ENCODE results near the gene GALNT7.

GALNT7 gene

DNA sequence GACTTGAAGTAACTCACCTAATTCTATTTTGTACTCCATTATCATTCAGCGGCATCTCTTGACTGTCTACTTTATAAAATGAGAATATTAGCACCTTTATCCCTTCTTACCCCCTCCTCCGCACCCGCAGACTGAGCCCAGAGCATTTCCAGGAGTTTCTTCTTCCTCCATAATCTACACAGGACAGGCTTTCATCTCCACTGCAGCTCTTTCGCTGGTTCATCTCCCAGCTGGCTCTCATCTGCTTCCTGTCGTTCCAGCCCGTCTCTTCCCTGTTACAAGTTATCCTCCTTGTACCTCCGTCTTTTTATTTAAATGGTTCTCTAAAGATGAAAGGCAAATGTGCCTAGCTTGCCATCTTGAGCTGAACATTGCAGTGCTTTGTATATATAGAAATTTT is 39.8 kb downstream of the GALNT7 start:
- TF ChIP-seq, protein P1, sequence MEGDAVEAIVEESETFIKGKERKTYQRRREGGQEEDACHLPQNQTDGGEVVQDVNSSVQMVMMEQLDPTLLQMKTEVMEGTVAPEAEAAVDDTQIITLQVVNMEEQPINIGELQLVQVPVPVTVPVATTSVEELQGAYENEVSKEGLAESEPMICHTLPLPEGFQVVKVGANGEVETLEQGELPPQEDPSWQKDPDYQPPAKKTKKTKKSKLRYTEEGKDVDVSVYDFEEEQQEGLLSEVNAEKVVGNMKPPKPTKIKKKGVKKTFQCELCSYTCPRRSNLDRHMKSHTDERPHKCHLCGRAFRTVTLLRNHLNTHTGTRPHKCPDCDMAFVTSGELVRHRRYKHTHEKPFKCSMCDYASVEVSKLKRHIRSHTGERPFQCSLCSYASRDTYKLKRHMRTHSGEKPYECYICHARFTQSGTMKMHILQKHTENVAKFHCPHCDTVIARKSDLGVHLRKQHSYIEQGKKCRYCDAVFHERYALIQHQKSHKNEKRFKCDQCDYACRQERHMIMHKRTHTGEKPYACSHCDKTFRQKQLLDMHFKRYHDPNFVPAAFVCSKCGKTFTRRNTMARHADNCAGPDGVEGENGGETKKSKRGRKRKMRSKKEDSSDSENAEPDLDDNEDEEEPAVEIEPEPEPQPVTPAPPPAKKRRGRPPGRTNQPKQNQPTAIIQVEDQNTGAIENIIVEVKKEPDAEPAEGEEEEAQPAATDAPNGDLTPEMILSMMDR (IDR thresholded peaks at IDR 0.05; ENCODE audit: low read depth, low read length), result no peak
- no peak overlapping the region for H3K4me3 ChIP-seq (ENCODE audit: low read depth, low read length)

DNA sequence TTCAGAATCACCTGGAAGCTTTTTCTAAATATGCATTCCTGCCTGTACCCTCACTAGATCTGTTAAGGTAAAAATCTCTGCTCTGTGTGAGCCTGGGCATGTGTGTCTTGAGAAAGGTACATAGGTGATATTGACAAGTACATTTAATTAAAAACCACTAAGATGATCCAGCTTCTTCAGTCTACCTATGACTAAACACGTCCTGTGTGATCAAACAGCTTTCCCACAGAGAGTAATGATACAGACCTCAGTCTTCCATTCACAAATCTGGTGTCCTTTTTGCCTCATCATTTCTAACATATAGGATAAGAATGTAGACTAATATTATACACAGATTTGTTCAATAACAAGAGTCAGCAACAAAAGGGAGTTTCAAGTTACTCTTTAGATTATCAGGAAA is 42.6 kb downstream of the GALNT7 start:
- TF ChIP-seq, protein P1 (IDR thresholded peaks at IDR 0.05; ENCODE audit: low read depth, low read length), result no peak
- H3K4me3 ChIP-seq (ENCODE audit: low read depth, low read length), result no peak overlapping the region

DNA sequence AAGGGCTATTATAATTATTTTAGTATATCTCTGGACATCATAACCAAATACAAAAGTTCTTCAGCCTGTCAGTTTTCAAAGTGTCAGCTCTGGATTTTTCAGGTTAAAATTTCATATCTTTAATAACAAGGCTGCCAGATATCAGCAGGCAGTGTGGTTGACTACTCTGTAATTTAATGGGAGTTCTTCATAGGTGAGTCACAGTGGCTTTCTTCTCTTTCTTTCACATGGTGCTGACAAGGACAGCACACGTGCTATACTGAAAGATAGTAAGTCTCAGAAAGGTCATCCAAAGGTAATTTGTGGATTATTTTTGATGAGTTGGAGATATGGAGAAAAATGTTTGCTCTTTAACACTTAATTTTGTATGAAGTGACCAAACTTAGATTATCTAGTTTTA is 43.2 kb downstream of the GALNT7 start:
- no peak overlapping the region for H3K4me3 ChIP-seq (ENCODE audit: low read depth, low read length)
- TF ChIP-seq, protein P1 (IDR thresholded peaks at IDR 0.05; ENCODE audit: low read depth, low read length), result no peak

DNA sequence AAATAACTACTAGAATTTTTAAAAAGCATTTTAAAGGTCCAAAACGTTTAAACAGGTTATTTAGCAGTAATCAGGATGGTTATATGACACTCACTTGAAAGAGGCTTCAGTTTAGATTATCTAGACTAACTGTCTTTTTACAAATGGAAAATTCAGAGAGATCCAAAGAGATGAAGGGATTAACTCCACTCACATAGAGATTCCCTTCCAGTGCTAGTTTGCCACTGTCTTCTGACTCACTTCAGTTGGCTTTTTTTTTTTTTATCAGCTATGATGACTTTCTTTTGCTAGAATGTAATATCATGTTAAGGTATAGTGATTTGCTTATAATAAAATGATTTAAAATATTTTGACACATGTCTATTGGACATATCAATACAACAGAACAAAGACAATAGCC is 43.8 kb downstream of the GALNT7 start:
- H3K4me3 ChIP-seq (ENCODE audit: low read depth, low read length), result no peak overlapping the region
- TF ChIP-seq, protein P1 (IDR thresholded peaks at IDR 0.05; ENCODE audit: low read depth, low read length), result no peak

DNA sequence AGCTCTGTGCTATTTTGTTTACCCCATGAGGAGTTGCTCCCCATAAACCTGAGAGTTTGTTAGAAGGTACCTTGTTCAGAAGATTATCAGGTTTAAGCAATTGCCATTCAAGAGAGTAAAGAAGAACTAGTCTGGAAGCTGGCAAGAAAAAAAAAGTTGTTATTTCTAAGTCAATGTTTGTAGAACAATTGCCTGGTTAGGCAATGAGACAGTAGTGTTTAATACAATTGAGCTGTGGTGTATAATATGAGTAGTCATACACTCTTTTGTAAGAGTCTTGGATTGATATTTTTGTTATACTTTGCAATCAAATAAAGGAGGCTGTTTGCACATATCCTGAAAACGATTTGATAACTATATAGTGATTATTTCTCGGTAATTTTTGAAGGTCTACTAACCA is 44.7 kb downstream of the GALNT7 start:
- no peak overlapping the region for H3K4me3 ChIP-seq (ENCODE audit: low read depth, low read length)
- TF ChIP-seq, protein P1 (IDR thresholded peaks at IDR 0.05; ENCODE audit: low read depth, low read length), result no peak

DNA sequence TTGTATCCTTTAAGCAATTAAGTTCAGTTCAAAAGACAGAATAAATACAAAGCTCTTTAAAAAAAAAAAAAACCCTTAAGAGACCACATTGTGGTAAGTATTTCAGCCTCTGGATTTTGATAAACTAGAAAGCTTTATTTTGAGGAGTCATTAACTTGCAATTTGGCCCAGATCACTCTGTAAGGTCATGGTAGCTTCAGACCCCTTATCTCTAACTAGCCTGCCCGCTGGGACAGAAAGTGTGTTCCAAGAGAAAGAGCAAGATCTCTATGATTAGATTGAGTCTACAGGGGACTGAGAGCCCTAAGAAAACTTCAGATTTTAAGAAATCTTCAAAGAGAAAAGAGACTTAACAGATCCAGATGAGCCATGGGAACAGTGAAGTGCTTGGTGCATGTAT is 45.6 kb downstream of the GALNT7 start:
- no peak overlapping the region for H3K4me3 ChIP-seq (ENCODE audit: low read depth, low read length)
- TF ChIP-seq, protein P1 (IDR thresholded peaks at IDR 0.05; ENCODE audit: low read depth, low read length), result no peak

DNA sequence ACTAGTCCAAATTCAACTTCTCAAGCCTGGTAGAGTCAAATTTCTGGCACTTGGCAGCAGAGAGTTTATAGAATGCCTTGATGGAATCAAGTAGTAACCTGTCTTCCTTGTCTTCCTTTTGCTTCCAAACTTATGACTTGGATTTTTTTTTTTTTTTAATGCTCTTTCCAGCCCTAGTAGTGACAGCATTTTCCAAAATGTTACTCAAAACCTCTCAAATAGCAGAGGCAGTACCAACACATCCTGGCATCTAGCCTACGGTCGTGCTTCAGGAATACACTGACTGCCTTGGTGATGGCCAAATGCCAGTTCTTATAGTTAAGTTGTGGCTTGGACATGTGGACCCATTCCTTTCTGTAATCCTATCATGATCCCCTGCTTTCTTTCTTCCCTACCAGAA is 46.0 kb downstream of the GALNT7 start:
- no peak overlapping the region for H3K4me3 ChIP-seq (ENCODE audit: low read depth, low read length)
- TF ChIP-seq, protein P1 (IDR thresholded peaks at IDR 0.05; ENCODE audit: low read depth, low read length), result no peak

Data from WI38 (cell line).